ENCODE measurements around the gene ANP32A. TPM values are rescaled to one million over a fixed set of nuclear protein-coding genes. Genes with fewer than 3 reads are reported as not detected.

Gene ANP32A
- total RNA-seq, 1 experiment from 2014 or later = 220 TPM

GRCh38 chr15:68787609-68788263, 33.0 kb downstream of the ANP32A start:
- ChIA-PET CTCF (interaction anchor here (0.7 to 1.9 kb wide), 2 partner anchors 88 kb away, joined by 3 to 7 read pairs; no protein-coding TSS in a partner anchor), RAD21 (ENCODE audit: low non-redundant PET in 1 of 2, low total read pairs in 2 of 2, uncharacterized antibody in 2 of 2, unreplicated experiment in 2 of 2) (no interaction called here), POLR2A (no interaction called here)
- Histone ChIP-seq H4K20me1 (ENCODE audit: insufficient read depth) (0 out of 2 replicates have a peak, but pooled peaks cover 3% of the 10 kb centered on the region), H3K4me3 (replicated peaks in 1 of 2; ENCODE audit: low read depth in 1 of 2, low read length in 2 of 2) (no peak overlapping the region), H3K9me2 (ENCODE audit: insufficient read depth) (no peaks in the 10 kb centered on the region), H3K9ac (ENCODE audit: low read length) (no peak overlapping the region), H3K79me2 (ENCODE audit: insufficient read depth, low read length) (peaks cover 66% of the 10 kb centered on the region), H3K27ac (ENCODE audit: low read depth, low read length) (no peak overlapping the region), H3K36me3 (ENCODE audit: control insufficient read depth in 1 of 2, insufficient read depth in 2 of 2, low read length in 2 of 2) (peaks cover 18 to 26% of the 10 kb centered on the region in 2 experiments; a peak in 2 of 4 replicates), H2AFZ (ENCODE audit: low read depth, low read length, poor library complexity, severe bottlenecking) (no peak overlapping the region), H3K27me3 (ENCODE audit: insufficient read depth, low read length) (no peaks in the 10 kb centered on the region), H3K4me2 (ENCODE audit: low read length) (no peak overlapping the region), H3K4me1 (ENCODE audit: control insufficient read depth in 1 of 2, insufficient read depth in 2 of 2, low read length in 2 of 2) (peaks cover 0 to 9% of the 10 kb centered on the region in 2 experiments; a peak in 1 of 4 replicates), H3K9me3 (ENCODE audit: control insufficient read depth in 1 of 2, insufficient read depth in 1 of 2, low read depth in 1 of 2, low read length in 2 of 2) (no peaks in the 10 kb centered on the region)
- no peak for ATAC-seq
- intact Hi-C loops (cut with micrococcal nuclease) = no loop called here
- TF ChIP-seq RAD21 (IDR thresholded peaks at IDR 0.05; ENCODE audit: low read depth) (no peak), ZNF274 (IDR thresholded peaks at IDR 0.05; ENCODE audit: low read depth, low read length) (no peak), ELF1 (IDR thresholded peaks at IDR 0.05; ENCODE audit: borderline replicate concordance, low read depth) (no peak), EZH2phosphoT487 (IDR thresholded peaks at IDR 0.05; ENCODE audit: borderline replicate concordance) (no peak), ZFX (IDR thresholded peaks at IDR 0.05) (no peak), SRF (IDR thresholded peaks at IDR 0.05; ENCODE audit: low read depth) (no peak), MAX (IDR thresholded peaks at IDR 0.05) (no peak), ATF3 (IDR thresholded peaks at IDR 0.05) (no peak), REST (IDR thresholded peaks at IDR 0.05; ENCODE audit: low read depth) (no peak), TCF7L2 (IDR thresholded peaks at IDR 0.05; ENCODE audit: borderline replicate concordance, extremely low read depth, insufficient read depth, insufficient read length) (no peak), CEBPB (IDR thresholded peaks at IDR 0.05; ENCODE audit: low read depth) (no peak), SIN3A (IDR thresholded peaks at IDR 0.05; ENCODE audit: low read depth) (no peak), SP1 (IDR thresholded peaks at IDR 0.05; ENCODE audit: low read depth) (no peak), EZH2 (IDR thresholded peaks at IDR 0.05) (no peak), POLR2AphosphoS5 (IDR thresholded peaks at IDR 0.05; ENCODE audit: low read depth, low read length) (no peak), CBX3 (IDR thresholded peaks at IDR 0.05; ENCODE audit: low read depth) (no peak), POLR2A (IDR thresholded peaks at IDR 0.05; ENCODE audit: borderline replicate concordance, extremely low read depth, insufficient read depth, insufficient read length) (no peak), ZBTB33 (IDR thresholded peaks at IDR 0.05; ENCODE audit: extremely low read depth, insufficient replicate concordance, low read length) (no peak), EGR1 (IDR thresholded peaks at IDR 0.05; ENCODE audit: low read depth) (no peak), CTCF (IDR thresholded peaks at IDR 0.05 in 2 of 3, conservative IDR thresholded peaks at IDR 0.05 in 1 of 3; ENCODE audit: borderline replicate concordance in 1 of 3, insufficient read depth in 1 of 3, low read depth in 2 of 3, low read length in 2 of 3) (no peak)
- no TSS peak for BruUV-seq (replicated peaks)
- DNase-seq (ENCODE audit: low read depth, low spot score) = no peak
